Ishikawa (cell line): Measurements from ENCODE around the gene MFN2.

Experiments
- EGR1 ChIP-seq: IDR thresholded peaks from 2 replicates; pipeline ENCODE4 v1.6.1; 2012
- FOXM1 ChIP-seq: IDR thresholded peaks from 2 replicates; pipeline ENCODE4 v1.6.1; 2012; ENCODE audit warnings: low read depth, borderline replicate concordance
- NFIC ChIP-seq: IDR thresholded peaks from 2 replicates; pipeline ENCODE4 v1.6.1; 2012
- REST ChIP-seq: IDR thresholded peaks from 2 replicates; pipeline ENCODE4 v1.6.1; 2012; ENCODE audit warnings: low read depth, mild to moderate bottlenecking
- TAF1 ChIP-seq: IDR thresholded peaks from 2 replicates; pipeline ENCODE4 v1.6.1; 2012; ENCODE audit warnings: low read depth, mild to moderate bottlenecking
- YY1 ChIP-seq: IDR thresholded peaks from 2 replicates; pipeline ENCODE4 v1.6.1; 2012; ENCODE audit warnings: low read depth

- TF ChIP-seq FOXM1 (no peak), TAF1 (peak; percentile 89), EGR1 (peak; percentile 70), YY1 (peak; percentile 98), NFIC (no peak; the same call in 1 of the 2 replicates), REST (no peak)
These were observed at the start of gene MFN2 for GRCh38 chr1:11979851-11980675.
